Mammary epithelial cell (primary cell): ENCODE measurements around the gene PCGF1.

ENCODE experiments used
- CTCF ChIP-seq, 2 donors: IDR thresholded peaks in 1 of 2; conservative IDR thresholded peaks in 1 of 2; 2 replicates each; pipeline ENCODE4 v1.5.1; 2011 to 2012; ENCODE audit warnings: inconsistent platforms in 2 of 2, low read length in 2 of 2, mild to moderate bottlenecking in 2 of 2, control low read depth in 1 of 2, low read depth in 1 of 2; ENCODE audit not compliant: insufficient read depth in 1 of 2; ENCODE audit errors: extremely low read depth in 1 of 2
- EZH2 ChIP-seq: IDR thresholded peaks from 2 replicates; pipeline ENCODE4 v1.6.1; 2012; ENCODE audit warnings: low read length, inconsistent platforms, borderline replicate concordance

- TF ChIP-seq CTCF (conservative IDR thresholded peaks at IDR 0.05 in 1 of 2, IDR thresholded peaks at IDR 0.05 in 1 of 2; ENCODE audit: extremely low read depth in 1 of 2, insufficient read depth in 1 of 2, low read depth in 1 of 2, low read length in 2 of 2), result no peak
- no peak for TF ChIP-seq EZH2
Measured at GRCh38 chr2:74522516-74522915, 15.0 kb upstream of the PCGF1 start.
